SK-N-SH treated with all-trans-retinoic acid at 6 μM for 48 hours (cell line): ENCODE results near the gene SFT2D3.

Experiments
- TOX ChIP-seq: fragments of 250-450 bp; sonication (Bioruptor Pico); IDR thresholded peaks from 2 replicates; pipeline ENCODE4 v1.8.0; 2021; ENCODE audit warnings: mild to moderate bottlenecking, moderate library complexity, borderline replicate concordance

SFT2D3 gene

DNA sequence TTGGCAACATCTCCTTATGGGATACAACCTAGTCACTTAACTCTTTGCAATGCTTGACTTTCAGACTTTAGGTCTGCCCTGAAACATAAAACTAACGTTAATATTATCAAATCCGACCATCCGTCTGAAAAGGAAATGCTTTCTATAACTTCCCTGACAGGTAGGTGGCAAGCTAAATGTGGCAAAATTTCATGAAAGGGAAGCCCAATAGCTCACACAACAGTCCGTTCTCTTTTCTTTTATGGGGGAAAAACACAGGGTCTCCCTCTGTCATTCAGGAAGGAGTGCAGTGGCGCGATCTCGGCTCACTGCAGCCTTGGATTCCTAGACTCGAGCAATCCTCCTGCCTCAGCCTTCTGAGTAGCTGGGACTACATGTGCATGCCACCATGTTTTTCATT is 52.9 kb downstream of the SFT2D3 start (continued):
- TF ChIP-seq TOX (CRISPR knock-in tag): no peak
